Superior temporal gyrus (tissue), 1 donor: ENCODE results near the gene FOXL3.
"Not testable (repeated sequence)": the region's sequence is repeated elsewhere in the genome, so short reads cannot be mapped to it uniquely, and the experiment has no call there.

Source experiments
- DNase-seq: peaks from one replicate; pipeline ENCODE4 v3.0.0-alpha.2; 2016; ENCODE audit errors: extremely low spot score

FOXL3 gene

GRCh38 chr7:323410-323809, 33.4 kb downstream of the FOXL3 start:
- DNase-seq = no peak

GRCh38 chr7:324011-324410, 34.0 kb downstream of the FOXL3 start:
- DNase-seq = no peak

- DNase-seq = no peak
Observed at GRCh38 chr7:325051-325798, 35.3 kb downstream of the FOXL3 start.

- DNase-seq = no peak
Observed at GRCh38 chr7:325811-326210, 35.8 kb downstream of the FOXL3 start.

- DNase-seq = no peak
Observed at GRCh38 chr7:326273-326672, 36.3 kb downstream of the FOXL3 start.

- no peak for DNase-seq
Observed at GRCh38 chr7:326809-327232, 36.9 kb downstream of the FOXL3 start.

- no peak for DNase-seq
Observed at GRCh38 chr7:327233-327931, 37.4 kb downstream of the FOXL3 start.

- no peak for DNase-seq
Observed at GRCh38 chr7:327991-328702, 38.2 kb downstream of the FOXL3 start.

GRCh38 chr7:329691-330281, 39.8 kb downstream of the FOXL3 start:
- no peak for DNase-seq

- DNase-seq = no peak
Observed at GRCh38 chr7:330511-331230, 40.7 kb downstream of the FOXL3 start.

GRCh38 chr7:332020-332517, 42.1 kb downstream of the FOXL3 start:
- no peak for DNase-seq

- DNase-seq = peak; percentile 74
Observed at GRCh38 chr7:332646-333392, 42.8 kb downstream of the FOXL3 start.

GRCh38 chr7:333393-333764, 43.4 kb downstream of the FOXL3 start:
- DNase-seq = no peak

GRCh38 chr7:334618-335357, 44.8 kb downstream of the FOXL3 start:
- DNase-seq = no peak

GRCh38 chr7:335358-336148, 45.6 kb downstream of the FOXL3 start:
- DNase-seq = no peak

- not testable (repeated sequence) for DNase-seq
Observed at GRCh38 chr7:336149-336533, 46.2 kb downstream of the FOXL3 start.

- no peak for DNase-seq
Observed at GRCh38 chr7:336810-337566, 47.0 kb downstream of the FOXL3 start.

- no peak for DNase-seq
Observed at GRCh38 chr7:337567-337951, 47.6 kb downstream of the FOXL3 start.
